Measurements from ENCODE around the gene PDE6B. TPM values are rescaled to one million over a fixed set of nuclear protein-coding genes. Genes with fewer than 3 reads are reported as not detected.
"Not testable (repeated sequence)": the region's sequence is repeated elsewhere in the genome, so short reads cannot be mapped to it uniquely, and the experiment has no call there.

Gene PDE6B
- total RNA-seq, 4 donors from 2014 or later: 6.4 to 26.4 (median 14.4) TPM

- H3K4me1 ChIP-seq: peaks cover 18 to 20% of the 10 kb centered on the region in 2 donors
- no peaks in the 10 kb centered on the region for H3K9me3 ChIP-seq
- no peak for DNase-seq
- intact Hi-C loops (cut with DNase I): no loop called here
- TF ChIP-seq POLR2A (IDR thresholded peaks at IDR 0.05) (no peak), CTCF (IDR thresholded peaks at IDR 0.05) (no peak)
- H3K4me3 ChIP-seq (replicated peaks in 1 of 3): no peak overlapping the region
- no peaks in the 10 kb centered on the region for H3K27me3 ChIP-seq
- WGBS, 2 donors: 88 to 89% methylated on average over 5 to 10 of the region's 10 CpGs
- H3K27ac ChIP-seq: no peak overlapping the region
- H3K36me3 ChIP-seq: no peaks in the 10 kb centered on the region
These were observed 78.2 kb downstream of the PDE6B start for GRCh38 chr4:703336-704197.

- no peak for TF ChIP-seq POLR2A (IDR thresholded peaks at IDR 0.05)
- no peak for TF ChIP-seq CTCF (IDR thresholded peaks at IDR 0.05)
- no peak for DNase-seq
- intact Hi-C loops (cut with DNase I): no loop called here
- H3K36me3 ChIP-seq: no peaks in the 10 kb centered on the region
- H3K4me1 ChIP-seq: peaks cover 20 to 24% of the 10 kb centered on the region in 2 donors
- H3K27ac ChIP-seq: no peak overlapping the region
- H3K9me3 ChIP-seq: no peaks in the 10 kb centered on the region
- H3K4me3 ChIP-seq (replicated peaks in 1 of 3): no peak overlapping the region
- 92 to 97% methylated on average over 24 to 46 of the region's 46 CpGs for WGBS, 2 donors
- H3K27me3 ChIP-seq: no peaks in the 10 kb centered on the region
These were observed 79.0 kb downstream of the PDE6B start for GRCh38 chr4:704198-704891.

GRCh38 chr4:704971-705277, 79.6 kb downstream of the PDE6B start:
- intact Hi-C loops (cut with DNase I): no loop called here
- WGBS, 2 donors: 88 to 97% methylated on average over 1 of the region's 1 CpG
- no peak for DNase-seq
- Histone ChIP-seq H3K4me3 (replicated peaks in 1 of 3) (peak overlapping the region in 1 of 3 donors; percentile 98), H3K27ac (peak overlapping the region in 1 of 3 donors; percentile 41), H3K36me3 (no peaks in the 10 kb centered on the region), H3K27me3 (no peaks in the 10 kb centered on the region), H3K4me1 (peaks cover 20 to 24% of the 10 kb centered on the region in 2 donors), H3K9me3 (no peaks in the 10 kb centered on the region)
- TF ChIP-seq CTCF (IDR thresholded peaks at IDR 0.05): no peak

- intact Hi-C loops (cut with DNase I): no loop called here
- H3K4me1 ChIP-seq: peaks cover 20 to 24% of the 10 kb centered on the region in 2 donors
- 7 to 14% methylated on average over 9 to 29 of the region's 82 CpGs for WGBS, 2 donors
- peak within 1 kb of the TSS; percentile 71 to 85 (median 79) for H3K27ac ChIP-seq
- peak within 1 kb of the TSS; percentile 90 to 99 (median 98) for H3K4me3 ChIP-seq (replicated peaks in 1 of 3)
- no peaks in the 10 kb centered on the region for H3K27me3 ChIP-seq
- TF ChIP-seq POLR2A (IDR thresholded peaks at IDR 0.05): peak in 1 of 2 donors; percentile 63
- no peak for TF ChIP-seq CTCF (IDR thresholded peaks at IDR 0.05)
- no peaks in the 10 kb centered on the region for H3K36me3 ChIP-seq
- no peaks in the 10 kb centered on the region for H3K9me3 ChIP-seq
- DNase-seq: peak; percentile 95 to 96
These were observed 80.1 kb downstream of the PDE6B start, which contains the start of gene PCGF3 for GRCh38 chr4:705278-706082. Gene PCGF3, plus strand, starts transcription at chr4:705832. Its CDS starts 27,849 bp downstream, at chr4:733681.

- Histone ChIP-seq H3K4me1 (peaks cover 20 to 24% of the 10 kb centered on the region in 2 donors), H3K27ac (peak overlapping the region; percentile 71 to 85 (median 79)), H3K4me3 (replicated peaks in 1 of 3) (peak overlapping the region; percentile 90 to 99 (median 98))
- intact Hi-C loops (cut with DNase I); DNase-seq; H3K27me3 ChIP-seq; H3K9me3 ChIP-seq; H3K36me3 ChIP-seq: not testable (repeated sequence)
- 0 to 6% methylated on average over 5 to 10 of the region's 21 CpGs for WGBS, 2 donors
These were observed 80.8 kb downstream of the PDE6B start for GRCh38 chr4:706083-706633.

Data from thyroid gland (tissue), 4 donors.